KMS-11 (cell line): ENCODE measurements around the gene SLC17A7.

Experiments
- H2AFZ ChIP-seq: fragments of 200-600 bp; sonication (generic); 2 replicates; pipeline ENCODE4 v1.6.1; 2016; ENCODE audit warnings: antibody characterized with exemption, mixed run types, low read depth
- H3K27ac ChIP-seq: fragments of 200-600 bp; sonication (generic); 2 replicates; pipeline ENCODE4 v1.6.1; 2016; ENCODE audit warnings: mild to moderate bottlenecking, mixed run types
- H3K27me3 ChIP-seq: fragments of 200-600 bp; sonication (generic); 2 replicates; pipeline ENCODE4 v1.6.1; 2017; ENCODE audit warnings: mild to moderate bottlenecking, low read depth, mixed run types, moderate library complexity; ENCODE audit not compliant: insufficient read depth
- H3K36me3 ChIP-seq: fragments of 200-600 bp; sonication (generic); 2 replicates; pipeline ENCODE4 v1.6.1; 2017; ENCODE audit warnings: mild to moderate bottlenecking, mixed run types; ENCODE audit not compliant: insufficient read depth
- H3K4me1 ChIP-seq: fragments of 200-600 bp; sonication (generic); 2 replicates; pipeline ENCODE4 v1.6.1; 2016; ENCODE audit warnings: mild to moderate bottlenecking, low read depth, mixed run types; ENCODE audit not compliant: poor library complexity, severe bottlenecking
- H3K4me2 ChIP-seq: fragments of 200-600 bp; sonication (generic); 2 replicates; pipeline ENCODE4 v1.7.0; 2016; ENCODE audit warnings: mild to moderate bottlenecking, mixed run types
- H3K4me3 ChIP-seq: fragments of 200-600 bp; sonication (generic); IDR thresholded peaks from 2 replicates; pipeline ENCODE4 v1.6.1; 2017; ENCODE audit warnings: low read depth, low read length, mixed read lengths; ENCODE audit not compliant: insufficient read depth
- H3K79me2 ChIP-seq: fragments of 200-600 bp; sonication (generic); 2 replicates; pipeline ENCODE4 v1.6.1; 2016; ENCODE audit warnings: low read depth, mixed run types; ENCODE audit not compliant: insufficient read depth
- H3K9ac ChIP-seq: fragments of 200-600 bp; sonication (generic); 2 replicates; pipeline ENCODE4 v1.6.1; 2016; ENCODE audit warnings: mild to moderate bottlenecking, mixed run types
- H4K20me1 ChIP-seq: fragments of 200-600 bp; sonication (generic); 2 replicates; pipeline ENCODE4 v1.6.1; 2016; ENCODE audit warnings: mild to moderate bottlenecking, mixed run types; ENCODE audit not compliant: insufficient read depth
- TF ChIP-seq, protein P1 (sequence below): fragments of 200-600 bp; sonication (generic); conservative IDR thresholded peaks from 2 replicates; pipeline ENCODE4 v1.6.1; 2017; ENCODE audit warnings: low read depth, mild to moderate bottlenecking, antibody characterized with exemption, low read length, moderate library complexity, mixed read lengths

SLC17A7 gene

DNA sequence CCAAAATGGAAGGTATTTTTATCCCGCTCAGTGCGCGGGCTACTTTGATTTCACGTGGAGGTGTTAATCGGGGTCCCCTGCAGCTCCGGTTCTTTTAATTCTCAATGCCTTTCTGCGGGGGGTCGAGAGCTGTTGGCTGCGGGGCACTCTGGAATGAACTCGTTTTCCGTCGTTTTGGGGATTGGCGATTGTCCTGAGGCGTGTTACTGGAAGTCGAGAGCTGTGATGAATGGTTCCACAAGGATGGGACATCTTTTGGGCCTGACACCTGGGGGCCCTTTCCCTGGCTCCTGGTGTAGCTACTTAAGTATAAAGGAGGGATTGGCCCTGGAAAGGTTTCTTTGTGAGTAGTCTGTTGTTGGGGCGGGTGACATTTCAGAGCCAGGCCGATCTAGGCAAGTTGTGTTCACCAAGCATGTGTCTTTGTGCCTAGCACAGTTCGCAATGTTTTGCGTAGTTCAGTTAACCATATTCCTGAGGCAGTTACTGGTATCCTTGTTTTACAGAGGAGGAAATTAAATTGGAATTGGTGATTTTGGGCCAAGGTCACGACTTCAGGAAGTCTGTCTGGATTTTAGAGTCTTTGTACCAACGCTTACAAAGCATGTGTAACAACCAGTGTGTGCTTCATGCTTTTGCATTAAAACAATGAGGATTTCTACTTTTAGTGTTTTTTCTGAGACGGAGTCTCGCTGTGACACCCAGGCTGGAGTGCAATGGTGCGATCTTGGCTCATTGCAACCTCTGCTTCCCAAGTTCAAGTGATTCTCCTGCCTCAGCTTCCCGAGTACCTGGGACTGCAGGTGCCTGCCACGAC is 46.9 kb upstream of the SLC17A7 start:
- H3K4me2 ChIP-seq = peak overlapping the region; percentile 96
- peak overlapping the region; percentile 99 for H3K9ac ChIP-seq
- peaks cover 37% of the 10 kb centered on the region for H3K79me2 ChIP-seq
- H3K36me3 ChIP-seq = peaks cover 40% of the 10 kb centered on the region; the same call in 1 of the 2 replicates
- no peaks in the 10 kb centered on the region for H3K27me3 ChIP-seq
- peak overlapping the region; percentile 94 for H3K27ac ChIP-seq
- H3K4me3 ChIP-seq = peak overlapping the region; percentile 8
- H3K4me1 ChIP-seq = peaks cover 12% of the 10 kb centered on the region
- TF ChIP-seq, protein P1, sequence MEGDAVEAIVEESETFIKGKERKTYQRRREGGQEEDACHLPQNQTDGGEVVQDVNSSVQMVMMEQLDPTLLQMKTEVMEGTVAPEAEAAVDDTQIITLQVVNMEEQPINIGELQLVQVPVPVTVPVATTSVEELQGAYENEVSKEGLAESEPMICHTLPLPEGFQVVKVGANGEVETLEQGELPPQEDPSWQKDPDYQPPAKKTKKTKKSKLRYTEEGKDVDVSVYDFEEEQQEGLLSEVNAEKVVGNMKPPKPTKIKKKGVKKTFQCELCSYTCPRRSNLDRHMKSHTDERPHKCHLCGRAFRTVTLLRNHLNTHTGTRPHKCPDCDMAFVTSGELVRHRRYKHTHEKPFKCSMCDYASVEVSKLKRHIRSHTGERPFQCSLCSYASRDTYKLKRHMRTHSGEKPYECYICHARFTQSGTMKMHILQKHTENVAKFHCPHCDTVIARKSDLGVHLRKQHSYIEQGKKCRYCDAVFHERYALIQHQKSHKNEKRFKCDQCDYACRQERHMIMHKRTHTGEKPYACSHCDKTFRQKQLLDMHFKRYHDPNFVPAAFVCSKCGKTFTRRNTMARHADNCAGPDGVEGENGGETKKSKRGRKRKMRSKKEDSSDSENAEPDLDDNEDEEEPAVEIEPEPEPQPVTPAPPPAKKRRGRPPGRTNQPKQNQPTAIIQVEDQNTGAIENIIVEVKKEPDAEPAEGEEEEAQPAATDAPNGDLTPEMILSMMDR = no peak
- H4K20me1 ChIP-seq = peaks cover 14% of the 10 kb centered on the region
- no peak overlapping the region for H2AFZ ChIP-seq

DNA sequence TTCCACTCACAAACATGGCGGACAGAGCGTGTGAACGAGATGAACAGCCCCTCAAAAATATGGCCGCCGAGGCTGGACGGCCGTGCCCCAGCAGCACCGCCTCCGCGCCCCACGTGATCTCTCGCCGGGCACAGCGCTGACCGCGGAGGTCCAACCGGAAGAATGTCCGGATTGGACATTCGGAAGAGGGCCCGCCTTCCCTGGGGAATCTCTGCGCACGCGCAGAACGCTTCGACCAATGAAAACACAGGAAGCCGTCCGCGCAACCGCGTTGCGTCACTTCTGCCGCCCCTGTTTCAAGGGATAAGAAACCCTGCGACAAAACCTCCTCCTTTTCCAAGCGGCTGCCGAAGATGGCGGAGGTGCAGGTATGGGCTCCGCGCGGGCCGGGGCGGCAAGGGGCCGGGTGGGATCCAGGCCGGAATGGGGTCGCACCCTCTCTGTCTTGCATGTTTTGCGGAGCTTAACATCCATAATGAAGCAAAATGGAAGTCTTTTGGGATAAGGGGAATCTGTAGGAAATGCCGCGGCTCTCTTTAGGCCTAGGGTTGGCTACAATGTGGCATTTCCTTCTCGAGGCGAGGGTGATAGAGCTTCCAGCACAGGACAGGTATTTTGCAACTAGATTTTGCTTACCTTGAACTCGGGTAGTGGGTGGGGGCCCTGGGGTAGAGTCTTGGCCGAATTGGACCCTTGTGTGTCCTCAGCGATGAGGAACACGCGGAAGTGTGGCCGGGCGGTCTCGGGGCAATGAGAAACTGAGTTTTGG is 46.1 kb upstream of the SLC17A7 start, which contains the start of gene RPL13A:
TSS of gene RPL13A (plus strand) at position 332 of the 769 bp plus-strand sequence. CDS start at position 354, 22 bp downstream.
- Histone ChIP-seq H3K9ac (peak within 1 kb of the TSS; percentile 99), H3K4me2 (peak within 1 kb of the TSS; percentile 96), H3K36me3 (peaks cover 35% of the 10 kb centered on the region; the same call in 1 of the 2 replicates), H3K4me1 (peaks cover 12% of the 10 kb centered on the region), H4K20me1 (peaks cover 14% of the 10 kb centered on the region), H2AFZ (peak within 1 kb of the TSS; percentile 89; the same call in 1 of the 2 replicates), H3K79me2 (peaks cover 37% of the 10 kb centered on the region), H3K27ac (peak within 1 kb of the TSS; percentile 94), H3K4me3 (peak within 1 kb of the TSS; percentile 8), H3K27me3 (no peaks in the 10 kb centered on the region)
- TF ChIP-seq, protein P1 = 0 out of 2 replicates have a peak, but pooled peaks have one; percentile 9

DNA sequence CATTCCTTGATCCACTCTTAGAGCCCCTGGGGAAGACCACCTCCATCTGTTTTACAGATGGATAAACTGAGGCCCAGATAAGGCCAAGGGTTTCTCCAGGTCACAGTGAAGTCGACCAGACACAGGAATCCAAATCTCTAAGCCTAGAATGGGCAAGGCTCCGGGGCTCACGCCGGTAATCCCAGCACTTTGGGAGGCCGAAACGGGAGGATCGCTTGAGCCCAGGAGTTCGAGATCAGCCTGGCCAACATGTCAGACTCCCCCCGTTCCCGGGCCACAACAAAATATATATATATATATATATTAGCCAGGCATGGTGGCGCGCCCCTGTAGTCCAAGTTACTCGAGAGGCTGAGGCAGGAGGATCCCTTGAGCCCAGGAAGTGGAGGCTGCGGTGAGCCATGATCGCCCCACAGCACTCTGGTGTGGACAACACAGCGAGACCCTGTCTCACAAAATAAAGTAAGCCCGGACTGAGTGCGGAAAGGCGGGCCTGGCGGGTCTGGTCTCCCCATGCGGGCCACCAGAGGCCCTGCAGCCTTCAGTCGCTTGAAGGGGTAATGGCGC is 45.5 kb upstream of the SLC17A7 start:
- H3K4me1 ChIP-seq = peaks cover 12% of the 10 kb centered on the region
- H3K4me2 ChIP-seq = no peak overlapping the region
- H3K4me3 ChIP-seq = no peak overlapping the region
- H3K9ac ChIP-seq = 0 out of 2 replicates have a peak overlapping the region, but pooled peaks have one; percentile 28
- peaks cover 34% of the 10 kb centered on the region; the same call in 1 of the 2 replicates for H3K36me3 ChIP-seq
- peak overlapping the region; percentile 89; the same call in 1 of the 2 replicates for H2AFZ ChIP-seq
- TF ChIP-seq, protein P1 = no peak
- H3K79me2 ChIP-seq = peaks cover 37% of the 10 kb centered on the region
- H4K20me1 ChIP-seq = peaks cover 14% of the 10 kb centered on the region
- no peaks in the 10 kb centered on the region for H3K27me3 ChIP-seq
- no peak overlapping the region for H3K27ac ChIP-seq

DNA sequence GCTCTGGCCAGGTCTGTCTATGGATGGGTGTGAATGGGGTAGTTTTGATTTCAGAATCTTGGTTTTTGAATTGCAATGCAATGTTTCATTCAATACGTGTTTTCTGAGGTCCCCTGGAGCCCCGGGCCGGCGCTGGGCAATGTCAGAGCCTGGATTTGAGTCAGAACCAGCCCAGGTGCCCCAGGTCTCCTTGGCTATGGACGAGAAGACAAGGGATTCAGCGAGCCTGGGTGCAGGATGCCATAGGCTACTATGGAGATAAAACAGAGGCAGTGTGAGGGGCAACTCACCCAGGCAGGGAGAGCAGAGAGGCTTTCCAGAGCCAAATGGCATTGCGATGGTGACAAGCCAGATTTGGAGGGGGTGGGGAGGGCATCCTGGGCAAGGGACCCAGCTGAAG is 44.9 kb upstream of the SLC17A7 start:
- TF ChIP-seq, protein P1 = no peak
- H3K27ac ChIP-seq = no peak overlapping the region
- H2AFZ ChIP-seq = no peak overlapping the region; the same call in 1 of the 2 replicates
- peaks cover 37% of the 10 kb centered on the region for H3K79me2 ChIP-seq
- H4K20me1 ChIP-seq = peaks cover 14% of the 10 kb centered on the region
- H3K4me2 ChIP-seq = no peak overlapping the region
- H3K4me1 ChIP-seq = peaks cover 12% of the 10 kb centered on the region
- no peak overlapping the region for H3K9ac ChIP-seq
- H3K4me3 ChIP-seq = no peak overlapping the region
- H3K36me3 ChIP-seq = peaks cover 30% of the 10 kb centered on the region; the same call in 1 of the 2 replicates
- H3K27me3 ChIP-seq = no peaks in the 10 kb centered on the region
